Gastrocnemius medialis (tissue), 4 donors: ENCODE results near the gene LEPR.

Experiments
- CTCF ChIP-seq, 5 experiments: fragments of 450-650 bp in 3 of 5; fragments of 200-600 bp in 2 of 5; sonication (generic) in 2 of 5; IDR thresholded peaks in 4 of 5; conservative IDR thresholded peaks in 1 of 5; 1 replicate in 4 of 5; 2 replicates in 1 of 5; pipeline ENCODE4 v1.5.1; 2016 to 2019; ENCODE audit warnings: antibody characterized with exemption in 5 of 5, mild to moderate bottlenecking in 3 of 5, moderate library complexity in 3 of 5
- POLR2A ChIP-seq, 2 donors: fragments of 450-650 bp; IDR thresholded peaks; one replicate each; pipeline ENCODE4 v1.6.1; 2017; ENCODE audit warnings: antibody characterized with exemption in 2 of 2, mild to moderate bottlenecking in 2 of 2, moderate library complexity in 2 of 2

- TF ChIP-seq CTCF (IDR thresholded peaks at IDR 0.05 in 4 of 5, conservative IDR thresholded peaks at IDR 0.05 in 1 of 5) (no peak), POLR2A (IDR thresholded peaks at IDR 0.05) (no peak)
Observed at GRCh38 chr1:65372557-65372956, 47.9 kb upstream of the LEPR start.
